Neural cell (in vitro differentiated cells): ENCODE data around the gene TNS4. TPM values are rescaled to one million over a fixed set of nuclear protein-coding genes. Genes with fewer than 3 reads are reported as not detected.

ENCODE experiments used
- H2AFZ ChIP-seq: fragments of 200-600, 300-800 bp; sonication (generic), shearing (Covaris generic); 2 replicates; pipeline ENCODE4 v1.6.0; 2014; ENCODE audit warnings: low read depth, mild to moderate bottlenecking, antibody characterized with exemption, low read length, moderate library complexity
- H3F3A ChIP-seq: fragments of 200-600 bp; shearing (Covaris generic); 2 replicates; pipeline ENCODE4 v1.6.1; 2016; ENCODE audit warnings: mild to moderate bottlenecking, moderate library complexity, mixed read lengths, antibody characterized with exemption, low read length; ENCODE audit not compliant: insufficient read depth, poor library complexity, severe bottlenecking
- H3K27ac ChIP-seq: fragments of 200-600, 300-800 bp; sonication (generic), shearing (Covaris generic); 2 replicates; pipeline ENCODE4 v1.5.1; 2014; ENCODE audit warnings: mild to moderate bottlenecking, low read length, moderate library complexity
- H3K27me3 ChIP-seq: fragments of 300-800, 200-600 bp; sonication (generic), shearing (Covaris generic); 2 replicates; pipeline ENCODE4 v1.6.0; 2014; ENCODE audit warnings: mild to moderate bottlenecking, low read depth, low read length, moderate library complexity; ENCODE audit not compliant: insufficient read depth
- H3K36me3 ChIP-seq: fragments of 300-800, 200-600 bp; sonication (generic), shearing (Covaris generic); 2 replicates; pipeline ENCODE4 v1.5.1; 2014; ENCODE audit warnings: mild to moderate bottlenecking, antibody characterized with exemption, low read length, moderate library complexity; ENCODE audit not compliant: insufficient read depth
- H3K4me2 ChIP-seq: fragments of 300-800, 200-600 bp; sonication (generic), shearing (Covaris generic); 2 replicates; pipeline ENCODE4 v1.6.0; 2014; ENCODE audit warnings: mild to moderate bottlenecking, low read length
- H3K4me3 ChIP-seq: fragments of 300-800, 200-600 bp; sonication (generic), shearing (Covaris generic); 2 replicates; pipeline ENCODE4 v1.5.1; 2014; ENCODE audit warnings: mild to moderate bottlenecking, low read length, moderate library complexity
- H3K79me2 ChIP-seq: fragments of 200-600 bp; shearing (Covaris generic); replicated peaks from 2 replicates; pipeline ENCODE4 v1.6.0; 2014; ENCODE audit warnings: mild to moderate bottlenecking, low read length, moderate library complexity; ENCODE audit not compliant: insufficient read depth
- H3K9ac ChIP-seq: fragments of 300-800, 200-600 bp; sonication (generic), shearing (Covaris generic); 2 replicates; pipeline ENCODE4 v1.6.1; 2016; ENCODE audit warnings: mild to moderate bottlenecking, low read length, mixed read lengths
- H3K9me2 ChIP-seq: fragments of 200-600 bp; shearing (Covaris generic); 2 replicates; pipeline ENCODE4 v1.6.1; 2016; ENCODE audit warnings: mild to moderate bottlenecking, low read length, mixed read lengths; ENCODE audit not compliant: insufficient read depth
- H3K9me3 ChIP-seq: fragments of 200-600, 300-800 bp; sonication (generic), shearing (Covaris generic); 2 replicates; pipeline ENCODE4 v1.6.1; 2016; ENCODE audit warnings: mild to moderate bottlenecking, mixed run types, low read length, moderate library complexity, mixed read lengths
- H4K20me1 ChIP-seq: fragments of 200-600 bp; shearing (Covaris generic); 2 replicates; pipeline ENCODE4 v1.6.1; 2016; ENCODE audit warnings: mild to moderate bottlenecking, mixed run types; ENCODE audit not compliant: insufficient read depth
- EP300 ChIP-seq: fragments of 450-650 bp; conservative IDR thresholded peaks from 2 replicates; pipeline ENCODE4 v1.6.1; 2014; ENCODE audit warnings: antibody characterized with exemption, mild to moderate bottlenecking, moderate library complexity; ENCODE audit not compliant: poor library complexity, severe bottlenecking
- EZH2 ChIP-seq: fragments of 200-600, 300-800 bp; shearing (Covaris generic), sonication (generic); IDR thresholded peaks from 2 replicates; pipeline ENCODE4 v1.6.1; 2014; ENCODE audit warnings: antibody characterized with exemption, low read length, borderline replicate concordance, mild to moderate bottlenecking; ENCODE audit not compliant: insufficient read depth, poor library complexity, severe bottlenecking
- MXI1 ChIP-seq: fragments of 450-650 bp; conservative IDR thresholded peaks from 2 replicates; pipeline ENCODE4 v1.6.1; 2014; ENCODE audit warnings: antibody characterized with exemption, mild to moderate bottlenecking; ENCODE audit not compliant: poor library complexity, severe bottlenecking
- POLR2AphosphoS5 ChIP-seq: IDR thresholded peaks from 2 replicates; pipeline ENCODE4 v1.6.1; 2012
- RAD21 ChIP-seq: fragments of 450-650 bp; conservative IDR thresholded peaks from 2 replicates; pipeline ENCODE4 v1.6.1; 2014; ENCODE audit warnings: antibody characterized with exemption, mild to moderate bottlenecking, moderate library complexity
- SMC3 ChIP-seq: fragments of 450-650 bp; conservative IDR thresholded peaks from 2 replicates; pipeline ENCODE4 v1.6.1; 2014; ENCODE audit warnings: antibody characterized with exemption, mild to moderate bottlenecking, moderate library complexity; ENCODE audit not compliant: poor library complexity
- TAF1 ChIP-seq: IDR thresholded peaks from 2 replicates; pipeline ENCODE4 v1.6.1; 2012; ENCODE audit warnings: low read depth
- polyA plus RNA-seq: library from polyadenylated mRNA; depleted of rRNA; stranded (reverse); fragments of >200 nt; gene quantifications from 2 replicates; pipeline ENCODE4 v1.2.3, GENCODE V29; 2014
- TF ChIP-seq, protein P1 (sequence below): IDR thresholded peaks from 2 replicates; pipeline ENCODE4 v1.6.1; 2012; ENCODE audit warnings: borderline replicate concordance
- TF ChIP-seq, protein P2 (sequence below): fragments of 450-650 bp; IDR thresholded peaks from 2 replicates; pipeline ENCODE4 v1.5.1; 2014; ENCODE audit warnings: antibody characterized with exemption, mild to moderate bottlenecking, moderate library complexity; ENCODE audit not compliant: poor library complexity, severe bottlenecking

Gene TNS4
- polyA plus RNA-seq, 1 donor from 2014 or later: not detected

DNA sequence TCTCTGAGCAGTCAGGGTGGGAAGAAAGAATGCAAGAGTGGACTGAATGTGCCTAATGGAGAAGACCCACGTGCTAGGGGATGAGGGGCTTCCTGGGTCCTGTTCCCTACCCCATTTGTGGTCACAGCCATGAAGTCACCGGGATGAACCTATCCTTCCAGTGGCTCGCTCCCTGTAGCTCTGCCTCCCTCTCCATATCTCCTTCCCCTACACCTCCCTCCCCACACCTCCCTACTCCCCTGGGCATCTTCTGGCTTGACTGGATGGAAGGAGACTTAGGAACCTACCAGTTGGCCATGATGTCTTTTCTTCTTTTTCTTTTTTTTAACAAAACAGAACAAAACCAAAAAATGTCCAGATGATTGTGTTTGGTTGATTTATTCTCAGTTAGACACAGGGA lies 44.1 kb downstream of the TNS4 start:
- no peak overlapping the region for H3K4me2 ChIP-seq
- H2AFZ ChIP-seq: no peak overlapping the region
- no peak overlapping the region for H3K4me3 ChIP-seq
- no peaks in the 10 kb centered on the region for H3F3A ChIP-seq
- H3K9me3 ChIP-seq: no peaks in the 10 kb centered on the region
- no peaks in the 10 kb centered on the region for H3K79me2 ChIP-seq
- H4K20me1 ChIP-seq: no peaks in the 10 kb centered on the region
- H3K36me3 ChIP-seq: no peaks in the 10 kb centered on the region
- no peaks in the 10 kb centered on the region for H3K9me2 ChIP-seq
- TF ChIP-seq, protein P1, sequence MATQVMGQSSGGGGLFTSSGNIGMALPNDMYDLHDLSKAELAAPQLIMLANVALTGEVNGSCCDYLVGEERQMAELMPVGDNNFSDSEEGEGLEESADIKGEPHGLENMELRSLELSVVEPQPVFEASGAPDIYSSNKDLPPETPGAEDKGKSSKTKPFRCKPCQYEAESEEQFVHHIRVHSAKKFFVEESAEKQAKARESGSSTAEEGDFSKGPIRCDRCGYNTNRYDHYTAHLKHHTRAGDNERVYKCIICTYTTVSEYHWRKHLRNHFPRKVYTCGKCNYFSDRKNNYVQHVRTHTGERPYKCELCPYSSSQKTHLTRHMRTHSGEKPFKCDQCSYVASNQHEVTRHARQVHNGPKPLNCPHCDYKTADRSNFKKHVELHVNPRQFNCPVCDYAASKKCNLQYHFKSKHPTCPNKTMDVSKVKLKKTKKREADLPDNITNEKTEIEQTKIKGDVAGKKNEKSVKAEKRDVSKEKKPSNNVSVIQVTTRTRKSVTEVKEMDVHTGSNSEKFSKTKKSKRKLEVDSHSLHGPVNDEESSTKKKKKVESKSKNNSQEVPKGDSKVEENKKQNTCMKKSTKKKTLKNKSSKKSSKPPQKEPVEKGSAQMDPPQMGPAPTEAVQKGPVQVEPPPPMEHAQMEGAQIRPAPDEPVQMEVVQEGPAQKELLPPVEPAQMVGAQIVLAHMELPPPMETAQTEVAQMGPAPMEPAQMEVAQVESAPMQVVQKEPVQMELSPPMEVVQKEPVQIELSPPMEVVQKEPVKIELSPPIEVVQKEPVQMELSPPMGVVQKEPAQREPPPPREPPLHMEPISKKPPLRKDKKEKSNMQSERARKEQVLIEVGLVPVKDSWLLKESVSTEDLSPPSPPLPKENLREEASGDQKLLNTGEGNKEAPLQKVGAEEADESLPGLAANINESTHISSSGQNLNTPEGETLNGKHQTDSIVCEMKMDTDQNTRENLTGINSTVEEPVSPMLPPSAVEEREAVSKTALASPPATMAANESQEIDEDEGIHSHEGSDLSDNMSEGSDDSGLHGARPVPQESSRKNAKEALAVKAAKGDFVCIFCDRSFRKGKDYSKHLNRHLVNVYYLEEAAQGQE: no peak
- TF ChIP-seq EZH2 (no peak), TAF1 (no peak), RAD21 (no peak), POLR2AphosphoS5 (no peak), EP300 (no peak), SMC3 (no peak), MXI1 (no peak)
- TF ChIP-seq, protein P2, sequence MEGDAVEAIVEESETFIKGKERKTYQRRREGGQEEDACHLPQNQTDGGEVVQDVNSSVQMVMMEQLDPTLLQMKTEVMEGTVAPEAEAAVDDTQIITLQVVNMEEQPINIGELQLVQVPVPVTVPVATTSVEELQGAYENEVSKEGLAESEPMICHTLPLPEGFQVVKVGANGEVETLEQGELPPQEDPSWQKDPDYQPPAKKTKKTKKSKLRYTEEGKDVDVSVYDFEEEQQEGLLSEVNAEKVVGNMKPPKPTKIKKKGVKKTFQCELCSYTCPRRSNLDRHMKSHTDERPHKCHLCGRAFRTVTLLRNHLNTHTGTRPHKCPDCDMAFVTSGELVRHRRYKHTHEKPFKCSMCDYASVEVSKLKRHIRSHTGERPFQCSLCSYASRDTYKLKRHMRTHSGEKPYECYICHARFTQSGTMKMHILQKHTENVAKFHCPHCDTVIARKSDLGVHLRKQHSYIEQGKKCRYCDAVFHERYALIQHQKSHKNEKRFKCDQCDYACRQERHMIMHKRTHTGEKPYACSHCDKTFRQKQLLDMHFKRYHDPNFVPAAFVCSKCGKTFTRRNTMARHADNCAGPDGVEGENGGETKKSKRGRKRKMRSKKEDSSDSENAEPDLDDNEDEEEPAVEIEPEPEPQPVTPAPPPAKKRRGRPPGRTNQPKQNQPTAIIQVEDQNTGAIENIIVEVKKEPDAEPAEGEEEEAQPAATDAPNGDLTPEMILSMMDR: no peak
- H3K27ac ChIP-seq: no peak overlapping the region
- no peak overlapping the region for H3K9ac ChIP-seq
- no peaks in the 10 kb centered on the region for H3K27me3 ChIP-seq

DNA sequence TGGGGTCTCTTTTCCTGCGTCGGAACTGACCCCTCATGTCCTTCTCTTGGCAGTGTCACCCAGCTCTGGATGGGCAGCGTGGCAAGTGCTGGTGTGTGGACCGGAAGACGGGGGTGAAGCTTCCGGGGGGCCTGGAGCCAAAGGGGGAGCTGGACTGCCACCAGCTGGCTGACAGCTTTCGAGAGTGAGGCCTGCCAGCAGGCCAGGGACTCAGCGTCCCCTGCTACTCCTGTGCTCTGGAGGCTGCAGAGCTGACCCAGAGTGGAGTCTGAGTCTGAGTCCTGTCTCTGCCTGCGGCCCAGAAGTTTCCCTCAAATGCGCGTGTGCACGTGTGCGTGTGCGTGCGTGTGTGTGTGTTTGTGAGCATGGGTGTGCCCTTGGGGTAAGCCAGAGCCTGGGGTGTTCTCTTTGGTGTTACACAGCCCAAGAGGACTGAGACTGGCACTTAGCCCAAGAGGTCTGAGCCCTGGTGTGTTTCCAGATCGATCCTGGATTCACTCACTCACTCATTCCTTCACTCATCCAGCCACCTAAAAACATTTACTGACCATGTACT lies 44.9 kb downstream of the TNS4 start:
- Histone ChIP-seq H3K79me2 (no peaks in the 10 kb centered on the region), H3K4me3 (no peak overlapping the region), H3K36me3 (no peaks in the 10 kb centered on the region), H3K9ac (no peak overlapping the region), H3F3A (no peaks in the 10 kb centered on the region), H2AFZ (no peak overlapping the region), H4K20me1 (no peaks in the 10 kb centered on the region), H3K4me2 (no peak overlapping the region), H3K9me3 (no peaks in the 10 kb centered on the region), H3K27me3 (no peaks in the 10 kb centered on the region), H3K9me2 (no peaks in the 10 kb centered on the region), H3K27ac (no peak overlapping the region)
- TF ChIP-seq, protein P2: no peak
- TF ChIP-seq TAF1: no peak
- no peak for TF ChIP-seq RAD21
- no peak for TF ChIP-seq MXI1
- no peak for TF ChIP-seq EZH2
- TF ChIP-seq POLR2AphosphoS5: no peak
- no peak for TF ChIP-seq EP300
- TF ChIP-seq, protein P1: no peak
- TF ChIP-seq SMC3: no peak
